HepG2 (cell line): Measurements from ENCODE around the gene TMEM44. TPM values are rescaled to one million over a fixed set of nuclear protein-coding genes. Genes with fewer than 3 reads are reported as not detected.

Experiments
- ATAC-seq: fragments of 200-7000 bp; cut with Tn5 transposase; 3 replicates; pipeline ENCODE4 v1.9.1; 2020; ENCODE audit warnings: mild to moderate bottlenecking, moderate library complexity
- BruUV-seq: library from RNA; stranded (reverse); fragments of 400-500 nt; replicated peaks from 2 replicates; lab custom pipeline; 2021; lab: Mats Ljungman, UMichigan
- CTCF ChIA-PET: fragments of 300-600 bp; formaldehyde crosslinking; extraction: SDS; loops from one replicate; lab custom pipeline; 2021; ENCODE audit warnings: low total read pairs, inconsistent platforms, low intra/inter-chr PET ratio; lab: Yijun Ruan, JAX
- POLR2A ChIA-PET: fragments of 350-600 bp; sonication (Branson Sonifier 250); formaldehyde crosslinking; loops from one replicate; lab custom pipeline; 2020; ENCODE audit warnings: antibody characterized with exemption, inconsistent platforms; lab: Yijun Ruan, JAX
- DNase-seq: peaks from one replicate; pipeline ENCODE4 v3.0.0-alpha.2; 2015; ENCODE audit warnings: low spot score
- FAIRE-seq: peaks from 3 replicates; lab custom pipeline; 2011; peaks lifted over from hg19 to GRCh38; lab: Jason Lieb, UNC
- H2AFZ ChIP-seq: one replicate; pipeline ENCODE4 v1.6.1; 2011; ENCODE audit warnings: low read length, inconsistent platforms
- H3K27ac ChIP-seq: fragments of 300-600 bp; 3 replicates; pipeline ENCODE4 v1.8.0; 2011; ENCODE audit warnings: mixed run types, mild to moderate bottlenecking, mixed read lengths, low read length, inconsistent platforms; ENCODE audit not compliant: insufficient read depth; ENCODE audit errors: extremely low read length
- H3K27me3 ChIP-seq, 2 experiments: fragments of 200-600 bp in 1 of 2; 2 replicates in 1 of 2; 3 replicates in 1 of 2; pipeline versions ENCODE4 v1.6.0 to v1.8.0; 2011; ENCODE audit warnings: low read length in 2 of 2, mild to moderate bottlenecking in 2 of 2, moderate library complexity in 2 of 2, inconsistent platforms in 1 of 2; ENCODE audit not compliant: insufficient read depth in 2 of 2, control insufficient read depth in 1 of 2
- H3K36me3 ChIP-seq, 2 experiments: fragments of 200-600 bp in 1 of 2; replicated peaks in 1 of 2; 2 replicates in 1 of 2; 3 replicates in 1 of 2; pipeline versions ENCODE4 v1.5.1 to v1.8.0; 2011; ENCODE audit warnings: low read length in 2 of 2, inconsistent platforms in 1 of 2; ENCODE audit not compliant: insufficient read depth in 2 of 2, control insufficient read depth in 1 of 2
- H3K4me1 ChIP-seq: 2 replicates; pipeline ENCODE4 v1.5.1; 2012; ENCODE audit warnings: low read length, inconsistent platforms; ENCODE audit not compliant: insufficient read depth
- H3K4me2 ChIP-seq: 2 replicates; pipeline ENCODE4 v1.6.0; 2011; ENCODE audit warnings: low read depth, low read length, inconsistent platforms
- H3K4me3 ChIP-seq, 3 experiments: fragments of 200-600 bp in 1 of 3; sonication (generic), shearing (Covaris generic) in 1 of 3; replicated peaks in 1 of 3; 2 replicates each; pipeline ENCODE4 v1.5.1; 2011 to 2016; ENCODE audit warnings: low read length in 3 of 3, inconsistent platforms in 2 of 3, low read depth in 2 of 3, mild to moderate bottlenecking in 2 of 3, control low read depth in 1 of 3, mixed read lengths in 1 of 3; ENCODE audit not compliant: insufficient read depth in 1 of 3
- H3K79me2 ChIP-seq: one replicate; pipeline ENCODE4 v1.6.1; 2011; ENCODE audit warnings: low read length, inconsistent platforms; ENCODE audit not compliant: insufficient read depth
- H3K9ac ChIP-seq: 2 replicates; pipeline ENCODE4 v1.6.0; 2011; ENCODE audit warnings: mild to moderate bottlenecking, low read depth, low read length, inconsistent platforms; ENCODE audit not compliant: insufficient read depth
- H3K9me3 ChIP-seq: 2 replicates; pipeline ENCODE4 v1.5.1; 2012; ENCODE audit warnings: mild to moderate bottlenecking, low read length
- H4K20me1 ChIP-seq: 2 replicates; pipeline ENCODE4 v1.6.0; 2011; ENCODE audit warnings: inconsistent platforms, mild to moderate bottlenecking, low read length, moderate library complexity; ENCODE audit not compliant: insufficient read depth
- ESRRA ChIP-seq: sonication (generic); formaldehyde crosslinking; IDR thresholded peaks from 2 replicates; pipeline ENCODE4 v1.5.1; 2020; ENCODE audit warnings: mild to moderate bottlenecking, low read depth, missing genetic modification reagents
- KDM4B ChIP-seq: sonication (generic); formaldehyde crosslinking; IDR thresholded peaks from 2 replicates; pipeline ENCODE4 v1.4.0; 2020; ENCODE audit warnings: missing genetic modification reagents
- MEIS2 ChIP-seq: sonication (generic); formaldehyde crosslinking; IDR thresholded peaks from 2 replicates; pipeline ENCODE4 v1.9.0; 2021; ENCODE audit warnings: mild to moderate bottlenecking, missing genetic modification reagents
- MYC ChIP-seq: sonication (generic); formaldehyde crosslinking; IDR thresholded peaks from 2 replicates; pipeline ENCODE4 v1.9.0; 2021; ENCODE audit warnings: missing genetic modification reagents, borderline replicate concordance
- REL ChIP-seq: sonication (generic); formaldehyde crosslinking; conservative IDR thresholded peaks from 2 replicates; pipeline ENCODE4 v1.8.0; 2022; ENCODE audit warnings: mild to moderate bottlenecking, missing genetic modification reagents, moderate library complexity
- ZNF121 ChIP-seq: sonication (generic); formaldehyde crosslinking; IDR thresholded peaks from 2 replicates; pipeline ENCODE4 v1.5.0; 2020; ENCODE audit warnings: mild to moderate bottlenecking, missing genetic modification reagents
- ZNF317 ChIP-seq: sonication (generic); formaldehyde crosslinking; IDR thresholded peaks from 2 replicates; pipeline ENCODE4 v1.5.0; 2020; ENCODE audit warnings: mild to moderate bottlenecking, missing genetic modification reagents
- ZNF780A ChIP-seq: sonication (generic); formaldehyde crosslinking; IDR thresholded peaks from 2 replicates; pipeline ENCODE4 v1.8.0; 2022; ENCODE audit warnings: mild to moderate bottlenecking, missing genetic modification reagents, moderate library complexity
- ZNF850 ChIP-seq: sonication (generic); formaldehyde crosslinking; conservative IDR thresholded peaks from 2 replicates; pipeline ENCODE4 v1.9.0; 2021; ENCODE audit warnings: mild to moderate bottlenecking, missing genetic modification reagents
- whole genome bisulfite sequencing: methylation state at CpG from one replicate; pipeline ENCODE4 v1.1.6; 2017; ENCODE audit warnings: low lambda C conversion rate; 5-methylcytosine and 5-hydroxymethylcytosine counted together
- in situ Hi-C: cut with HindIII; loops from 2 replicates; pipeline ENCODE4 v1.10.0; 2017; ENCODE audit warnings: low pct_unique_long_range_greater_than_20kb; ENCODE audit not compliant: extremely low pct_ligation_motif_present
- intact Hi-C: fragments of 100-400 bp; cut with micrococcal nuclease; formaldehyde crosslinking; loops from one replicate; pipeline ENCODE4 v1.10.0; 2022; ENCODE audit not compliant: unreplicated experiment
- polyA plus RNA-seq, 8 experiments: library from polyadenylated mRNA; depleted of rRNA in 3 of 8; stranded (reverse) in 7 of 8; unstranded in 1 of 8; fragments of >200 nt; fragmentation: Illumina TruSeq in 4 of 8; extraction: Trizol in 4 of 8; gene quantifications; 2 replicates each; pipeline versions ENCODE4 v1.2.1 to v1.2.3, GENCODE V29; 2011 to 2016; ENCODE audit warnings: low read depth in 4 of 8, missing spikeins in 1 of 8, mixed read lengths in 1 of 8; ENCODE audit not compliant: insufficient read depth in 1 of 8
- total RNA-seq, 5 experiments: library from RNA; depleted of rRNA; stranded (reverse); fragments of >200 nt; fragmentation: Illumina TruSeq; extraction: Trizol; gene quantifications; 2 replicates each; pipeline ENCODE4 v1.2.3, GENCODE V29; 2016; ENCODE audit warnings: low read depth in 1 of 5
- TF ChIP-seq, protein P1 (sequence below): sonication (generic); formaldehyde crosslinking; IDR thresholded peaks from 2 replicates; pipeline ENCODE4 v1.8.0; 2022; ENCODE audit warnings: mild to moderate bottlenecking, missing genetic modification reagents, borderline replicate concordance
- TF ChIP-seq, protein P2 (sequence below): sonication (generic); formaldehyde crosslinking; IDR thresholded peaks from 2 replicates; pipeline ENCODE4 v1.5.0; 2020; ENCODE audit warnings: missing genetic modification reagents
- TF ChIP-seq, protein P3 (sequence below): sonication (generic); formaldehyde crosslinking; IDR thresholded peaks from 2 replicates; pipeline ENCODE4 v1.5.0; 2020; ENCODE audit warnings: missing genetic modification reagents
- TF ChIP-seq, protein P4 (sequence below): sonication (generic); formaldehyde crosslinking; IDR thresholded peaks from 2 replicates; pipeline ENCODE4 v1.4.0; 2020; ENCODE audit warnings: missing genetic modification reagents, borderline replicate concordance
- TF ChIP-seq, protein P5 (sequence below): sonication (generic); formaldehyde crosslinking; IDR thresholded peaks from 2 replicates; pipeline ENCODE4 v1.5.1; 2020; ENCODE audit warnings: missing genetic modification reagents, mild to moderate bottlenecking, borderline replicate concordance

TMEM44 gene
- total and polyA plus RNA-seq, 2 of the 13 experiments (the other 11 are each of a cell fraction or from before 2014, with no cell fraction given) = 7.3 to 13.8 TPM

DNA sequence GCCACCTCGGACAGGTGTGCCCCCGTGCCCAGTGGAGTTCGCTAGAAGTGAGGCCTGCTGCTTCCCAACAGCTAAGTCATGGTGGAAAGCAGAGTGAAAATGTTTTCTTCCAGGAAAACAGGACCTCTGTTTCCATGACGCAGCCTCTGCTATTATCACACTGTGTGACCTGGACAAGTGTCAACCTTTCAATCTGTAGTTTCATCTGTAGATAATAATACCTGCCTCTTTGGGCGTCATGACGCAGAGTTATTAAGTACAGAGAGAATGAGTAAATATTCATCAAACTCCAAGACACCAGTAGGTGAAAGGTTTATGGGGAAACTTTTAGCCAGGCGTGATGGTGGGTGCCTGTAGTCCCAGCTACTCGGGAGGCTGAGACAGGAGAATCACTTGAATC, 62.3 kb downstream of the TMEM44 start (continued):
- TF ChIP-seq, protein P1, sequence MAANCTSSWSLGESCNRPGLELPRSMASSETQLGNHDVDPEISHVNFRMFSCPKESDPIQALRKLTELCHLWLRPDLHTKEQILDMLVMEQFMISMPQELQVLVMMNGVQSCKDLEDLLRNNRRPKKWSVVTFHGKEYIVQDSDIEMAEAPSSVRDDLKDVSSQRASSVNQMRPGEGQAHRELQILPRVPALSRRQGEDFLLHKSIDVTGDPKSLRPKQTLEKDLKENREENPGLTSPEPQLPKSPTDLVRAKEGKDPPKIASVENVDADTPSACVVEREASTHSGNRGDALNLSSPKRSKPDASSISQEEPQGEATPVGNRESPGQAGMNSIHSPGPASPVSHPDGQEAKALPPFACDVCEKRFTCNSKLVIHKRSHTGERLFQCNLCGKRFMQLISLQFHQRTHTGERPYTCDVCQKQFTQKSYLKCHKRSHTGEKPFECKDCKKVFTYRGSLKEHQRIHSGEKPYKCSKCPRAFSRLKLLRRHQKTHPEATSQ = no peak
- TF ChIP-seq MYC (CRISPR knock-in tag) (no peak), ZNF850 (CRISPR knock-in tag) (no peak)
- TF ChIP-seq, protein P2, sequence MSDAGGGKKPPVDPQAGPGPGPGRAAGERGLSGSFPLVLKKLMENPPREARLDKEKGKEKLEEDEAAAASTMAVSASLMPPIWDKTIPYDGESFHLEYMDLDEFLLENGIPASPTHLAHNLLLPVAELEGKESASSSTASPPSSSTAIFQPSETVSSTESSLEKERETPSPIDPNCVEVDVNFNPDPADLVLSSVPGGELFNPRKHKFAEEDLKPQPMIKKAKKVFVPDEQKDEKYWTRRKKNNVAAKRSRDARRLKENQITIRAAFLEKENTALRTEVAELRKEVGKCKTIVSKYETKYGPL (CRISPR knock-in tag) = no peak

DNA sequence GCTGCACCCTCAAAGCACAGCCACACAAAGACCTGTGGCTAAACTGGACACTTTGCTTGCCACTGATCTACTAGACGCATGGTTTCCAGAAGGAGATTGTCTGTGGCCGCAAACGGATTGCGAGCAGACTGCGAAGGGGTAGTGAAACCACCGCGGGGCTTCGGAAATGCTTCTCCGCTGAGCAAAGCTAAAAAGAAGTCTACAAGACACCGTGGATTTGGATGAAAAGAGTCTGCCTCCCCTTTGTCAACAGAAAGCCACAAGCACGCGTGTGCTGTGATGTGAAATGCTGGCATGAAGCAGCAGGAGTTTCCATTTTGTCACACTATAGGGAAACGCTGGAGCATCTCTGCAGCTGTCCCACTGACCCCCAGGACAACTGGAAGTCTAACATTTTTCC, 63.0 kb downstream of the TMEM44 start:
- no peak for ATAC-seq
- no TSS peak for BruUV-seq
- Histone ChIP-seq H3K4me1 (peaks cover 48% of the 10 kb centered on the region), H4K20me1 (no peaks in the 10 kb centered on the region), H3K4me2 (no peak overlapping the region), H3K9ac (no peak overlapping the region), H3K27me3 (no peaks in the 10 kb centered on the region), H3K79me2 (no peaks in the 10 kb centered on the region), H3K4me3 (no peak overlapping the region), H3K36me3 (no peaks in the 10 kb centered on the region), H2AFZ (no peak overlapping the region), H3K27ac (no peak overlapping the region), H3K9me3 (no peaks in the 10 kb centered on the region)
- TF ChIP-seq, protein P3, sequence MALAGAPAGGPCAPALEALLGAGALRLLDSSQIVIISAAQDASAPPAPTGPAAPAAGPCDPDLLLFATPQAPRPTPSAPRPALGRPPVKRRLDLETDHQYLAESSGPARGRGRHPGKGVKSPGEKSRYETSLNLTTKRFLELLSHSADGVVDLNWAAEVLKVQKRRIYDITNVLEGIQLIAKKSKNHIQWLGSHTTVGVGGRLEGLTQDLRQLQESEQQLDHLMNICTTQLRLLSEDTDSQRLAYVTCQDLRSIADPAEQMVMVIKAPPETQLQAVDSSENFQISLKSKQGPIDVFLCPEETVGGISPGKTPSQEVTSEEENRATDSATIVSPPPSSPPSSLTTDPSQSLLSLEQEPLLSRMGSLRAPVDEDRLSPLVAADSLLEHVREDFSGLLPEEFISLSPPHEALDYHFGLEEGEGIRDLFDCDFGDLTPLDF (CRISPR knock-in tag) = no peak
- TF ChIP-seq ZNF780A (CRISPR knock-in tag) (no peak), ZNF121 (CRISPR knock-in tag) (no peak), ESRRA (CRISPR knock-in tag) (no peak), KDM4B (CRISPR knock-in tag) (no peak), REL (CRISPR knock-in tag) (no peak), MEIS2 (no peak), ZNF317 (CRISPR knock-in tag) (no peak)
- TF ChIP-seq, protein P4, sequence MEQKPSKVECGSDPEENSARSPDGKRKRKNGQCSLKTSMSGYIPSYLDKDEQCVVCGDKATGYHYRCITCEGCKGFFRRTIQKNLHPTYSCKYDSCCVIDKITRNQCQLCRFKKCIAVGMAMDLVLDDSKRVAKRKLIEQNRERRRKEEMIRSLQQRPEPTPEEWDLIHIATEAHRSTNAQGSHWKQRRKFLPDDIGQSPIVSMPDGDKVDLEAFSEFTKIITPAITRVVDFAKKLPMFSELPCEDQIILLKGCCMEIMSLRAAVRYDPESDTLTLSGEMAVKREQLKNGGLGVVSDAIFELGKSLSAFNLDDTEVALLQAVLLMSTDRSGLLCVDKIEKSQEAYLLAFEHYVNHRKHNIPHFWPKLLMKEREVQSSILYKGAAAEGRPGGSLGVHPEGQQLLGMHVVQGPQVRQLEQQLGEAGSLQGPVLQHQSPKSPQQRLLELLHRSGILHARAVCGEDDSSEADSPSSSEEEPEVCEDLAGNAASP (CRISPR knock-in tag) = no peak
- TF ChIP-seq, protein P5, sequence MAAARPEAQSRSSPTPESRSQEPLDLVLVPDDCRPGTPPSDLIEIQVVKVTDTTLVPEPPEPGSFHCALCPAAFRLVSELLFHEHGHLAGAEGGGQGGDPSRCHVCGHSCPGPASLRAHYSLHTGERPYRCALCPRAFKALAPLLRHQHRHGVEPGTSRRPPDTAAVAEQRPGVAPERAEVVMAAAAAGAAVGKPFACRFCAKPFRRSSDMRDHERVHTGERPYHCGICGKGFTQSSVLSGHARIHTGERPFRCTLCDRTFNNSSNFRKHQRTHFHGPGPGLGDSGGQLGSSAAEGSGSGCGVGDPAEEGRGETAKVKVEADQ = no peak
- ChIA-PET POLR2A (interaction anchor here (1.1 kb wide), 1 partner anchor 14 kb away, joined by 3 read pairs; no protein-coding TSS in a partner anchor), CTCF (no interaction called here)
- no peak for DNase-seq
- 96% methylated on average over 13 of the region's 13 CpGs for WGBS
- intact Hi-C loops = loop anchor here (5.0 kb wide), 1 partner anchor 83 kb away; the partner anchor contains the start of gene ATP13A3
- in situ Hi-C loops = loop anchor here (5.0 kb wide), 1 partner anchor 93 kb away; no protein-coding TSS in a partner anchor
- no peak for FAIRE-seq
